ENCODE data around the gene SLC16A6. TPM values are rescaled to one million over a fixed set of nuclear protein-coding genes. Genes with fewer than 3 reads are reported as not detected.
"Not testable (repeated sequence)": the region's sequence is repeated elsewhere in the genome, so short reads cannot be mapped to it uniquely, and the experiment has no call there.

Gene SLC16A6
- total and polyA plus RNA-seq, 2 of the 4 experiments (the other 2 are of a cell fraction): 0.22 to 0.54 TPM

GRCh38 chr17:68228039-68228680 is 62.8 kb downstream of the SLC16A6 start:
- H3K9ac ChIP-seq (ENCODE audit: low read depth, low read length); in situ Hi-C loops (cut with MboI; ENCODE audit: low sequenced_read_pairs); H3K4me3 ChIP-seq (ENCODE audit: insufficient read depth, low read depth, low read length); H3K4me2 ChIP-seq (ENCODE audit: low read depth, low read length); H3K14ac ChIP-seq (replicated peaks; ENCODE audit: low read depth, low read length); H3K9me1 ChIP-seq (ENCODE audit: insufficient read depth, low read length); POLR2A ChIA-PET (ENCODE audit: unreplicated experiment); H2BK15ac ChIP-seq (ENCODE audit: low read depth, low read length); H3K23ac ChIP-seq (ENCODE audit: low read depth, low read length); H3K36me3 ChIP-seq (ENCODE audit: control insufficient read depth, insufficient read depth, low read length); H2BK20ac ChIP-seq (ENCODE audit: low read depth, low read length); H3K56ac ChIP-seq (ENCODE audit: extremely low read depth, insufficient read depth, low read length); BruUV-seq (replicated peaks); CTCF ChIA-PET; H2AFZ ChIP-seq (replicated peaks; ENCODE audit: low read length, poor library complexity); H2AK5ac ChIP-seq (ENCODE audit: low read depth, low read length); H4K8ac ChIP-seq (ENCODE audit: low read depth in 2 of 2, low read length in 2 of 2); H3K4ac ChIP-seq (ENCODE audit: low read depth, low read length); H4K20me1 ChIP-seq (ENCODE audit: insufficient read depth, low read length); dilution Hi-C loops (cut with HindIII; ENCODE audit: low sequenced_read_pairs, unreplicated experiment); H3K9me3 ChIP-seq (ENCODE audit: control insufficient read depth, insufficient read depth, low read length); ATAC-seq (ENCODE audit: low read depth); H3K27ac ChIP-seq (ENCODE audit: insufficient read depth, low read length); H2BK120ac ChIP-seq (ENCODE audit: low read depth, low read length); H3K27me3 ChIP-seq (ENCODE audit: control insufficient read depth, insufficient read depth, low read length); H4K5ac ChIP-seq (ENCODE audit: low read depth, low read length); H3K4me1 ChIP-seq (ENCODE audit: control insufficient read depth, insufficient read depth, low read length); DNase-seq; H2BK5ac ChIP-seq (ENCODE audit: low read depth, low read length, poor library complexity, severe bottlenecking); H4K91ac ChIP-seq (ENCODE audit: insufficient read depth, low read depth, low read length); H3K18ac ChIP-seq (ENCODE audit: low read depth, low read length); intact Hi-C loops (cut with micrococcal nuclease); H2AK9ac ChIP-seq (replicated peaks; ENCODE audit: low read depth, low read length, poor library complexity); H3K79me1 ChIP-seq (ENCODE audit: low read depth in 1 of 2, low read length in 2 of 2): not testable (repeated sequence)
- WGBS, 2 experiments (ENCODE audit: extremely low coverage in 2 of 2, insufficient read length in 1 of 2): 66% methylated on average over 2 of the region's 9 CpGs; no CpG with 5 or more reads in 1 of the 2 experiments

GRCh38 chr17:68225055-68225454 is 65.9 kb downstream of the SLC16A6 start:
- H3K9me3 ChIP-seq (ENCODE audit: control insufficient read depth, insufficient read depth, low read length); H3K23ac ChIP-seq (ENCODE audit: low read depth, low read length); dilution Hi-C loops (cut with HindIII; ENCODE audit: low sequenced_read_pairs, unreplicated experiment); H3K79me1 ChIP-seq (ENCODE audit: low read depth in 1 of 2, low read length in 2 of 2); H3K27me3 ChIP-seq (ENCODE audit: control insufficient read depth, insufficient read depth, low read length); H3K18ac ChIP-seq (ENCODE audit: low read depth, low read length); H4K20me1 ChIP-seq (ENCODE audit: insufficient read depth, low read length); H3K36me3 ChIP-seq (ENCODE audit: control insufficient read depth, insufficient read depth, low read length); H2BK5ac ChIP-seq (ENCODE audit: low read depth, low read length, poor library complexity, severe bottlenecking); H2BK15ac ChIP-seq (ENCODE audit: low read depth, low read length); CTCF ChIA-PET; H3K14ac ChIP-seq (replicated peaks; ENCODE audit: low read depth, low read length); H2BK20ac ChIP-seq (ENCODE audit: low read depth, low read length); DNase-seq; H2AFZ ChIP-seq (replicated peaks; ENCODE audit: low read length, poor library complexity); H4K91ac ChIP-seq (ENCODE audit: insufficient read depth, low read depth, low read length); H3K9ac ChIP-seq (ENCODE audit: low read depth, low read length); H3K56ac ChIP-seq (ENCODE audit: extremely low read depth, insufficient read depth, low read length); H3K4ac ChIP-seq (ENCODE audit: low read depth, low read length); H4K5ac ChIP-seq (ENCODE audit: low read depth, low read length); H3K4me2 ChIP-seq (ENCODE audit: low read depth, low read length); POLR2A ChIA-PET (ENCODE audit: unreplicated experiment); H2AK5ac ChIP-seq (ENCODE audit: low read depth, low read length); intact Hi-C loops (cut with micrococcal nuclease); H3K27ac ChIP-seq (ENCODE audit: insufficient read depth, low read length); H2BK120ac ChIP-seq (ENCODE audit: low read depth, low read length); H3K4me1 ChIP-seq (ENCODE audit: control insufficient read depth, insufficient read depth, low read length); H3K9me1 ChIP-seq (ENCODE audit: insufficient read depth, low read length); H4K8ac ChIP-seq (ENCODE audit: low read depth in 2 of 2, low read length in 2 of 2); H3K4me3 ChIP-seq (ENCODE audit: insufficient read depth, low read depth, low read length); ATAC-seq (ENCODE audit: low read depth); H2AK9ac ChIP-seq (replicated peaks; ENCODE audit: low read depth, low read length, poor library complexity); BruUV-seq (replicated peaks); in situ Hi-C loops (cut with MboI; ENCODE audit: low sequenced_read_pairs): not testable (repeated sequence)
- WGBS, 2 experiments (ENCODE audit: extremely low coverage in 2 of 2, insufficient read length in 1 of 2): no CpG with 5 or more reads among the region's 4 CpGs
